GM12801 (cell line): ENCODE measurements around the gene MRPL37.

Source experiments
- CTCF ChIP-seq: IDR thresholded peaks from one replicate; pipeline ENCODE4 v1.5.1; 2011; ENCODE audit warnings: control low read depth; ENCODE audit not compliant: insufficient read length; ENCODE audit errors: extremely low read depth

The MRPL37 gene

DNA sequence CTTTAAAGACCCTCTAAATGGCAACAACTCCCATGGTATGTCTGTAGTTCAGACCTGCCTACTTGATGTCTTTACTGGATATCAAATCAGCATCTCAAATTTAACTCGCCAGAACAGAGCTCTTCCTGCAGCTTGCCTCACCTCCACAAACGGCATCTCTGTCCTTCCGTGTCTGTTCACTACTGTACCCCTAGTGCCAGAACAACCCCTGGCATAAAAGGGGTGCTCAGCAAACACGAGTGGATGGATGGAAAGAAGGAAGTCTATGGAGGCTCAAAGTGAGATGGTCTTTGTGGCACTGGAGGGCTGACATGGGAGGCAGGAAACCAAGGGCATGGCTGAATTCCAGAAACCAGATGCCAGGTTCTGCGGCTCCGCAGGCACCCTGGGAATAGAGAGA is 22.7 kb downstream of the MRPL37 start:
- TF ChIP-seq CTCF, result no peak

GRCh38 chr1:54223441-54224202 is 23.7 kb downstream of the MRPL37 start:
- no peak for TF ChIP-seq CTCF

GRCh38 chr1:54224233-54224632 is 24.3 kb downstream of the MRPL37 start:
- no peak for TF ChIP-seq CTCF

GRCh38 chr1:54225378-54225777 is 25.4 kb downstream of the MRPL37 start:
- no peak for TF ChIP-seq CTCF

DNA sequence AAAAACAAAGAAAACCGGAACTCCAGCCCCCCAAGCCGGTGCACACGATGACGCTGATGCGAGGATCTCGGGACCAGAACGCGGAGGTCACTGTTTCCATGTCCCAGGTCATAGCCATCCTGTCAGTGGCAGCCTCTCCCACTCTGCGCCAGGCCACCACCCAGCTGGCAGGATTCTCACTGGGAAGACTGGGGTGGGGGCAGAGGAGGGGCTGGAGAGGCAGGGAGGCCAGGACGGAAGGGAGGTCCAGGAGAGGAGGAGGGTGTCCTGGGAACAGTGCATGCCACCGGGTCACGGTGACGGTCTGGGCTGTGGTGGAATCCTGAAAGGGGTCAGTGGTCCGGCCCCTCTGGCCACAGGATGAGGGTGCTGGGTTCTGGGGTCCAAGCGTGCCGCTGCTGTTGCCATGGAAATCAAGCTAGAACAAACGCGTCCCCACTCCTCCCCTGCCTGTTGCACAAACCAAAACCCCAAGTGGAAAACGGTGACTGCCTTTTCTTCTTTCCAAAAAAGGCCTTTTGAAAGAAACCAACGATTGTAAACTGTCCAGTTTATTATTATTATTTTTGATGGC is 26.1 kb downstream of the MRPL37 start:
- no peak for TF ChIP-seq CTCF

DNA sequence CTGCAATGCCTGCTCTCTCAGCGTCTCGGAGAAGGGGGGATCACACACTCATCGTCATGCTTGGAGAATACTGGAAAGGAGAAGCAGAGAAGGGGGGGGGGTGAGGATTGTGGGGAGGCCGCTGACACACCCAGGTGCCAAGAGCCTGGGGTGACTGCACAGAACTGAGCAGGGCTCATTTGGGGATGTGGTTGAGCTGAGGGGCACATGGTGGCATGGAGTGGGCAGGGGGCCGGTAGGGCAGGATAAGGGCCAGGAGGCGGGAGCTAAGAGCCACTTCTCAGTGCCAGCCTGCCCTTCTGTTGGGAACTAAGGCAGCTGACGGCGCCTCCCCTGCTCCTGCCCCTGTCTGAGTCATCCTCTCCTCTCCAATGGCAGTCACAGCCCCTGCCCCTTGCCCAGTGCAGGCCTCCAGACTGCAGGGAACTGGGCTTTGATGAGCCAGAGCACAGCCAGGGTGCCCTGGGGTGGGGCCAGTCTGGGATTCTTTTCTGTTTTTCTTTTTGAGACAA is 27.2 kb downstream of the MRPL37 start:
- no peak for TF ChIP-seq CTCF

GRCh38 chr1:54227891-54228310 is 27.9 kb downstream of the MRPL37 start:
- TF ChIP-seq CTCF, result no peak
